Panc1 (cell line): ENCODE results near the gene INPP5A. TPM values are rescaled to one million over a fixed set of nuclear protein-coding genes. Genes with fewer than 3 reads are reported as not detected.

Experiments
- ATAC-seq: fragments of 200-7000 bp; cut with Tn5 transposase; 2 replicates; pipeline ENCODE4 v1.9.1; 2020; ENCODE audit warnings: mild to moderate bottlenecking, moderate library complexity
- BruUV-seq: library from RNA; stranded (reverse); fragments of 400-500 nt; replicated peaks from 2 replicates; lab custom pipeline; 2021; lab: Mats Ljungman, UMichigan
- CTCF ChIA-PET: fragments of 300-600 bp; sonication (Branson Sonifier 250); formaldehyde crosslinking; loops from one replicate; lab custom pipeline; 2022; ENCODE audit warnings: antibody characterized with exemption; lab: Charles Lee
- POLR2A ChIA-PET: fragments of 300-600 bp; sonication (Branson Sonifier 250); formaldehyde crosslinking; loops from one replicate; lab custom pipeline; 2022; ENCODE audit warnings: antibody characterized with exemption; lab: Charles Lee
- DNase-seq: peaks from one replicate; pipeline ENCODE4 v3.0.0-alpha.2; 2010; ENCODE audit warnings: low read depth, low spot score
- H3K27ac ChIP-seq: 2 replicates; pipeline ENCODE4 v1.5.1; 2011; ENCODE audit warnings: mild to moderate bottlenecking, low read length, inconsistent platforms
- H3K27me3 ChIP-seq: fragments of 200-500 bp; sonication (Bioruptor generic); 2 replicates; pipeline ENCODE4 v1.6.0; 2014; ENCODE audit warnings: low read length, inconsistent platforms; ENCODE audit not compliant: control insufficient read depth, insufficient read depth
- H3K36me3 ChIP-seq: fragments of 200-500 bp; sonication (Bioruptor generic); 2 replicates; pipeline ENCODE4 v1.5.1; 2014; ENCODE audit warnings: inconsistent platforms, mild to moderate bottlenecking, low read length, moderate library complexity; ENCODE audit not compliant: control insufficient read depth, insufficient read depth
- H3K4me1 ChIP-seq: 2 replicates; pipeline ENCODE4 v1.5.1; 2011; ENCODE audit warnings: inconsistent platforms, mild to moderate bottlenecking, low read length, moderate library complexity; ENCODE audit not compliant: control insufficient read depth, insufficient read depth
- H3K4me3 ChIP-seq, 2 experiments: 2 replicates each; pipeline ENCODE4 v1.5.1; 2011 to 2012; ENCODE audit warnings: low read depth in 2 of 2, low read length in 2 of 2, mild to moderate bottlenecking in 2 of 2, inconsistent platforms in 1 of 2, moderate library complexity in 1 of 2
- H3K9me3 ChIP-seq: fragments of 200-500 bp; sonication (Bioruptor generic); 2 replicates; pipeline ENCODE4 v1.5.1; 2014; ENCODE audit warnings: low read depth, mild to moderate bottlenecking, inconsistent platforms, low read length, moderate library complexity; ENCODE audit not compliant: control insufficient read depth, insufficient read depth
- CTCF ChIP-seq: fragments of 450-650 bp; IDR thresholded peaks from 2 replicates; pipeline ENCODE4 v1.5.1; 2017; ENCODE audit warnings: mild to moderate bottlenecking
- POLR2AphosphoS5 ChIP-seq: IDR thresholded peaks from 2 replicates; pipeline ENCODE4 v1.6.1; 2012; ENCODE audit warnings: mild to moderate bottlenecking, low read depth, low read length, moderate library complexity
- REST ChIP-seq, 2 experiments: IDR thresholded peaks; 2 replicates each; pipeline ENCODE4 v1.6.1; 2011 to 2012; ENCODE audit warnings: low read depth in 2 of 2, control low read depth in 1 of 2, low read length in 1 of 2, mild to moderate bottlenecking in 1 of 2, moderate library complexity in 1 of 2; ENCODE audit not compliant: insufficient read depth in 1 of 2
- SIN3A ChIP-seq: IDR thresholded peaks from 2 replicates; pipeline ENCODE4 v1.6.1; 2012; ENCODE audit warnings: low read depth, mild to moderate bottlenecking, low read length, moderate library complexity, borderline replicate concordance; ENCODE audit not compliant: insufficient read depth
- TCF7L2 ChIP-seq: IDR thresholded peaks from 2 replicates; pipeline ENCODE4 v1.6.1; 2011; ENCODE audit warnings: mild to moderate bottlenecking, low read depth, low read length, inconsistent platforms
- in situ Hi-C: cut with HindIII; loops from 2 replicates; pipeline ENCODE4 v1.10.0; 2016; ENCODE audit warnings: low sequenced_read_pairs, low pct_unique_long_range_greater_than_20kb
- intact Hi-C: fragments of 100-400 bp; cut with micrococcal nuclease; formaldehyde crosslinking; loops from one replicate; pipeline ENCODE4 v1.10.0; 2022; ENCODE audit not compliant: unreplicated experiment
- total RNA-seq: library from RNA; stranded (reverse); gene quantifications from one replicate; pipeline ENCODE4 v1.2.1, GENCODE V29; 2021; ENCODE audit not compliant: unreplicated experiment

INPP5A gene
- total RNA-seq, 1 experiment from 2014 or later: 60.0 TPM

- ChIA-PET POLR2A (no interaction called here), CTCF (no interaction called here)
- in situ Hi-C loops (no loop called here), intact Hi-C loops (no loop called here)
- H3K36me3 ChIP-seq: no peaks in the 10 kb centered on the region
- no TSS peak for BruUV-seq
- no peaks in the 10 kb centered on the region for H3K9me3 ChIP-seq
- no peaks in the 10 kb centered on the region for H3K27me3 ChIP-seq
- no peak overlapping the region for H3K27ac ChIP-seq
- H3K4me3 ChIP-seq: no peak overlapping the region
- ATAC-seq (no peak), DNase-seq (no peak)
- TF ChIP-seq SIN3A (no peak), POLR2AphosphoS5 (no peak), TCF7L2 (no peak), CTCF (no peak), REST (IDR thresholded peaks at IDR 0.05; ENCODE audit: insufficient read depth in 1 of 2, low read depth in 2 of 2, low read length in 1 of 2) (no peak)
- peaks cover 6% of the 10 kb centered on the region for H3K4me1 ChIP-seq
Observed at GRCh38 chr10:132657127-132657706, 119.6 kb downstream of the INPP5A start.

- in situ Hi-C loops (no loop called here), intact Hi-C loops (no loop called here)
- no peak overlapping the region for H3K4me3 ChIP-seq
- no peak overlapping the region for H3K27ac ChIP-seq
- H3K36me3 ChIP-seq: no peaks in the 10 kb centered on the region
- no peaks in the 10 kb centered on the region for H3K27me3 ChIP-seq
- CTCF ChIA-PET: no interaction called here
- peaks cover 8% of the 10 kb centered on the region for H3K4me1 ChIP-seq
- POLR2A ChIA-PET: no interaction called here
- ATAC-seq (no peak), DNase-seq (no peak)
- TF ChIP-seq TCF7L2: no peak
- no peak for TF ChIP-seq POLR2AphosphoS5
- TF ChIP-seq SIN3A: no peak
- no peak for TF ChIP-seq CTCF
- no peak for TF ChIP-seq REST (IDR thresholded peaks at IDR 0.05; ENCODE audit: insufficient read depth in 1 of 2, low read depth in 2 of 2, low read length in 1 of 2)
- no TSS peak for BruUV-seq
- H3K9me3 ChIP-seq: no peaks in the 10 kb centered on the region
Observed at GRCh38 chr10:132657748-132658147, 120.2 kb downstream of the INPP5A start.
